Stomach (tissue), 9 donors: ENCODE measurements around the gene THSD4. TPM values are rescaled to one million over a fixed set of nuclear protein-coding genes. Genes with fewer than 3 reads are reported as not detected.

Experiments
- DNase-seq, 2 donors: peaks; one replicate each; pipeline versions ENCODE4 v3.0.0 to v3.0.0-alpha.2; 2013 to 2019
- H3K27ac ChIP-seq, 5 donors: fragments of 200-600 bp in 4 of 5; sonication (generic) in 4 of 5; one replicate each; pipeline ENCODE4 v1.5.1; 2013 to 2019; ENCODE audit warnings: mild to moderate bottlenecking in 1 of 5, moderate library complexity in 1 of 5
- H3K27me3 ChIP-seq, 3 donors: fragments of 200-600 bp; sonication (generic); one replicate each; pipeline ENCODE4 v1.5.1; 2017 to 2019; ENCODE audit warnings: mixed run types in 1 of 3
- H3K36me3 ChIP-seq, 4 donors: fragments of 200-600 bp; sonication (generic); 1 replicate in 3 of 4; 2 replicates in 1 of 4; pipeline ENCODE4 v1.5.1; 2016 to 2019
- H3K4me1 ChIP-seq, 4 donors: fragments of 200-600 bp; sonication (generic); one replicate each; pipeline ENCODE4 v1.5.1; 2016 to 2019
- H3K4me3 ChIP-seq, 4 donors: fragments of 200-600 bp; sonication (generic) in 3 of 4; one replicate each; pipeline ENCODE4 v1.5.1; 2016 to 2019; ENCODE audit warnings: mild to moderate bottlenecking in 1 of 4
- H3K9me3 ChIP-seq, 4 donors: fragments of 200-600 bp; sonication (generic); one replicate each; pipeline ENCODE4 v1.5.1; 2016 to 2019
- EP300 ChIP-seq: sonication (generic); formaldehyde crosslinking; IDR thresholded peaks from one replicate; pipeline ENCODE4 v1.6.1; 2017; ENCODE audit warnings: antibody characterized with exemption
- POLR2A ChIP-seq, 4 donors: fragments of 450-650 bp; IDR thresholded peaks; one replicate each; pipeline ENCODE4 v1.6.1; 2016; ENCODE audit warnings: antibody characterized with exemption in 4 of 4, control low read depth in 2 of 4, mild to moderate bottlenecking in 1 of 4, moderate library complexity in 1 of 4
- POLR2AphosphoS5 ChIP-seq, 3 donors: sonication (generic); formaldehyde crosslinking; IDR thresholded peaks; one replicate each; pipeline ENCODE4 v1.6.1; 2016; ENCODE audit warnings: antibody characterized with exemption in 3 of 3
- WGBS, 5 donors: extraction: QIAGEN DNeasy Blood & Tissue Kit in 3 of 5; methylation state at CpG; one replicate each; pipeline versions ENCODE4 v1.1.5 to v1.1.7; 2013 to 2018; 5-methylcytosine and 5-hydroxymethylcytosine counted together
- intact Hi-C: fragments of 100-400 bp; cut with DNase I; formaldehyde crosslinking; loops from one replicate; pipeline ENCODE4 v1.15.1; 2023; ENCODE audit warnings: low total_unique reads
- polyA plus RNA-seq, 3 donors: library from polyadenylated mRNA; stranded (reverse); fragments of 200-250 nt; gene quantifications; one replicate each; pipeline ENCODE4 v1.2.3, GENCODE V29; 2013
- total RNA-seq, 5 donors: library from RNA; depleted of rRNA; stranded (reverse); fragments of >200 nt; gene quantifications; one replicate each; pipeline versions ENCODE4 v1.1.0 to v1.2.3, GENCODE V29; 2014 to 2016
- TF ChIP-seq, protein P1 (sequence below), 7 experiments: fragments of 450-650 bp in 4 of 7; fragments of 200-600 bp in 3 of 7; sonication (generic) in 3 of 7; IDR thresholded peaks; one replicate each; pipeline ENCODE4 v1.5.1; 2016 to 2019; ENCODE audit warnings: antibody characterized with exemption in 7 of 7, control low read depth in 2 of 7, mild to moderate bottlenecking in 1 of 7
- donor health status: healthy with polysubstance abuse.
- donor health status: Bipolar disorder and iron deficiency.
- donor health status: healthy.

Gene THSD4
- total and polyA plus RNA-seq, 8 donors = 1.8 to 79.4 (median 22.0) TPM

GRCh38 chr15:71225851-71226250 lies 110.6 kb downstream of the THSD4 start:
- WGBS, 5 donors = 81 to 91% (median 86%) methylated on average over 2 of the region's 2 CpGs
- TF ChIP-seq POLR2A (IDR thresholded peaks at IDR 0.05) = no peak
- intact Hi-C loops = no loop called here
- Histone ChIP-seq H3K4me3 (no peak overlapping the region), H3K36me3 (no peaks in the 10 kb centered on the region), H3K9me3 (no peaks in the 10 kb centered on the region), H3K27ac (no peak overlapping the region), H3K4me1 (no peaks in the 10 kb centered on the region), H3K27me3 (no peaks in the 10 kb centered on the region)
- no peak for DNase-seq

GRCh38 chr15:71226536-71227455 lies 111.5 kb downstream of the THSD4 start:
- no peaks in the 10 kb centered on the region for H3K27me3 ChIP-seq
- TF ChIP-seq EP300 (no peak), POLR2AphosphoS5 (IDR thresholded peaks at IDR 0.05) (no peak), POLR2A (IDR thresholded peaks at IDR 0.05) (no peak)
- TF ChIP-seq, protein P1, sequence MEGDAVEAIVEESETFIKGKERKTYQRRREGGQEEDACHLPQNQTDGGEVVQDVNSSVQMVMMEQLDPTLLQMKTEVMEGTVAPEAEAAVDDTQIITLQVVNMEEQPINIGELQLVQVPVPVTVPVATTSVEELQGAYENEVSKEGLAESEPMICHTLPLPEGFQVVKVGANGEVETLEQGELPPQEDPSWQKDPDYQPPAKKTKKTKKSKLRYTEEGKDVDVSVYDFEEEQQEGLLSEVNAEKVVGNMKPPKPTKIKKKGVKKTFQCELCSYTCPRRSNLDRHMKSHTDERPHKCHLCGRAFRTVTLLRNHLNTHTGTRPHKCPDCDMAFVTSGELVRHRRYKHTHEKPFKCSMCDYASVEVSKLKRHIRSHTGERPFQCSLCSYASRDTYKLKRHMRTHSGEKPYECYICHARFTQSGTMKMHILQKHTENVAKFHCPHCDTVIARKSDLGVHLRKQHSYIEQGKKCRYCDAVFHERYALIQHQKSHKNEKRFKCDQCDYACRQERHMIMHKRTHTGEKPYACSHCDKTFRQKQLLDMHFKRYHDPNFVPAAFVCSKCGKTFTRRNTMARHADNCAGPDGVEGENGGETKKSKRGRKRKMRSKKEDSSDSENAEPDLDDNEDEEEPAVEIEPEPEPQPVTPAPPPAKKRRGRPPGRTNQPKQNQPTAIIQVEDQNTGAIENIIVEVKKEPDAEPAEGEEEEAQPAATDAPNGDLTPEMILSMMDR (IDR thresholded peaks at IDR 0.05) = no peak
- intact Hi-C loops = no loop called here
- no peak overlapping the region for H3K27ac ChIP-seq
- DNase-seq = no peak
- WGBS, 5 donors = 73 to 78% (median 75%) methylated on average over 15 of the region's 15 CpGs
- H3K9me3 ChIP-seq = no peaks in the 10 kb centered on the region
- peaks cover 0 to 5% (median 0%) of the 10 kb centered on the region in 4 donors for H3K4me1 ChIP-seq
- H3K36me3 ChIP-seq = no peaks in the 10 kb centered on the region
- H3K4me3 ChIP-seq = no peak overlapping the region

GRCh38 chr15:71228403-71228802 lies 113.1 kb downstream of the THSD4 start:
- Histone ChIP-seq H3K27ac (no peak overlapping the region), H3K27me3 (no peaks in the 10 kb centered on the region), H3K4me1 (peaks cover 0 to 10% (median 0%) of the 10 kb centered on the region in 4 donors), H3K9me3 (no peaks in the 10 kb centered on the region), H3K4me3 (no peak overlapping the region), H3K36me3 (no peaks in the 10 kb centered on the region)
- no peak for DNase-seq
- no peak for TF ChIP-seq POLR2AphosphoS5 (IDR thresholded peaks at IDR 0.05)
- no peak for TF ChIP-seq POLR2A (IDR thresholded peaks at IDR 0.05)
- TF ChIP-seq, protein P1 (IDR thresholded peaks at IDR 0.05) = no peak
- TF ChIP-seq EP300 = no peak
- intact Hi-C loops = no loop called here
- WGBS, 5 donors = 80 to 96% (median 85%) methylated on average over 1 of the region's 1 CpG

- TF ChIP-seq POLR2AphosphoS5 (IDR thresholded peaks at IDR 0.05) = no peak
- no peak for TF ChIP-seq EP300
- TF ChIP-seq, protein P1 (IDR thresholded peaks at IDR 0.05) = no peak
- no peak for TF ChIP-seq POLR2A (IDR thresholded peaks at IDR 0.05)
- Histone ChIP-seq H3K27me3 (no peaks in the 10 kb centered on the region), H3K27ac (no peak overlapping the region), H3K9me3 (no peaks in the 10 kb centered on the region), H3K36me3 (no peaks in the 10 kb centered on the region), H3K4me1 (peaks cover 0 to 10% (median 0%) of the 10 kb centered on the region in 4 donors), H3K4me3 (no peak overlapping the region)
- intact Hi-C loops = no loop called here
- 73 to 92% (median 87%) methylated on average over 8 of the region's 8 CpGs for WGBS, 5 donors
- no peak for DNase-seq
Observed at GRCh38 chr15:71230303-71230702, 115.0 kb downstream of the THSD4 start.

DNA sequence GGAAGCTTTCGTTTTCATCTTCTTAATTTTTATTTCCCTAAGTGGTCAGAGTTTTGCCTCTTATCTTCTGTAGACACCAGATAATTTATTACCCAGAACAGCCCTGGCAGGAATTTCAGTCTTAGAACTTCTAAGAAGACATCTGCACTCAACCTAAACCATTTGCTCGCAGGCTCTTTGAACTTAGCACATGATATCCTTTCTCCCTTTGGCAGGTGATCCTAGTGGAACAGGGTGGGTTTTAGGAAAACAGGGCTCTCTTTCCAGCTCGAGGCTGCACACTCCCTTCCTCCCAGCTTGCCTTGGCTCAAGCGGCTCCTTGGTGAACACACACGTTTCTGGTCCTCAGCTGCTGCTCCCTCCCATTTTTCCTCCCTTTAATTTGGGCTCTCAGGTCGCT lies 116.5 kb downstream of the THSD4 start:
- WGBS, 5 donors = 32 to 46% (median 32%) methylated on average over 6 of the region's 6 CpGs
- peak in 1 of 2 donors; percentile 48 for DNase-seq

More for the DNA sequence above, 116.5 kb downstream of the THSD4 start:
- no peak for TF ChIP-seq EP300
- TF ChIP-seq, protein P1 (IDR thresholded peaks at IDR 0.05) = no peak
- no peaks in the 10 kb centered on the region for H3K9me3 ChIP-seq
- H3K4me3 ChIP-seq = no peak overlapping the region
- H3K36me3 ChIP-seq = no peaks in the 10 kb centered on the region
- H3K4me1 ChIP-seq = peaks cover 0 to 10% (median 0%) of the 10 kb centered on the region in 4 donors
- H3K27ac ChIP-seq = no peak overlapping the region
- no peaks in the 10 kb centered on the region for H3K27me3 ChIP-seq
- intact Hi-C loops = no loop called here
